ENCODE results near the gene MRPL14. TPM values are rescaled to one million over a fixed set of nuclear protein-coding genes. Genes with fewer than 3 reads are reported as not detected.

Gene MRPL14
- total RNA-seq (2014; rRNA removed; shearing (Covaris generic)), result 62.6 and 70.0 TPM in 2 replicates
- 178 and 191 TPM in 2 replicates for polyA plus RNA-seq (2016; fragmentation: Nextera tagmentation; extraction: Ambion mirVana)
- long read RNA-seq, transcript MRPL14-201 (3 exons, 959 nt), result major isoform, 65 of 70 reads
- long read RNA-seq, partial matches to known transcripts, result 2 of 70 reads
- long read RNA-seq, other reads (novel, unspliced or antisense), result 3 of 70 reads

DNA sequence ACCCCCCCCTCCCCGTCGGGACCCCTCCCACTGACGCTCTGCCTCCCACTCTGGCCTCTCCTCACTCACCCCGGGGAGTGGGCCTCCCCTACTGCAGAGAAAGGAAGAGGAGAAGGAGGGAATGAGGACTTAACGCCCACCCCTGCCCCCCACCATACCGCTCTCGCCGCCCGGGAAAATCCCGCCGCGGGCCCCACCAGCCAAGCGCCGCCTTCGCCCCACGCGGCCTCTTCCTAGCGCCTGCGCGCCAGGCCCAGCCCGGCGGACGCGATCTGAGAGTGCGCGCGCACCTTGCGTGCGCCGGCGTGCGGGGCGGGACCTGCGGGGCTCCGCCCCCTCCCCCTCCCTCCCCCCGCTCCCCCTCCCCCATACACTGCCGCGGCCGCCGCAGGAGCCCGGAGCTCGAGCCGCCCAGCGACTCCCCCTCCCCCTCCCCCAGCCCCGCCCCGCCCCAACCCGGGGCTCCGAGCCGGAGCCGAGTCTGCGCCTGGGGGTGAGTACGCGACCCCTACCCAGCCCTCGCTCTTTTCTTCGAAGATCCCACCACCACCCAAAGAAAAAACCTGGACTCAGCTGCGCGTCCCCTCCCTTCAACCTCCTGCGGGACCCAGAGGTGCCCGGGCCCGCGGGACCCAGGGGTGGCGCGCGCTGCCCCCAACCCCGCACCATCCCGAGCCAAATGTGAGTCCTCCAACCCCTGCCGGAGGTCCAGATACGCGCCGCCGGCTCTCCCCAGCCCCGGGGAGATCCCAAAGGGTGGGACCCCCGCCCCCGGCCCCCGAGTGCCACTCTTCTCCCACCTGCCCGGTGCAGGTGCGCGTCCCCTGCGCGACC lies at the start of gene MRPL14, which contains the start of gene TMEM63B:
MRPL14 (minus strand) TSS at position 267 of the 834 bp plus-strand sequence. CDS start 10,841 bp downstream, outside the sequence.
TMEM63B (plus strand) TSS at position 369 of the 834 bp plus-strand sequence. CDS start 7,031 bp downstream, outside the sequence.
- Histone ChIP-seq H4K20me1 (replicated peaks; ENCODE audit: insufficient read depth) (peaks cover 53% of the 10 kb centered on the region), H3K79me2 (replicated peaks; ENCODE audit: insufficient read depth) (peaks cover 67% of the 10 kb centered on the region), H3K27me3 (ENCODE audit: insufficient read depth) (no peaks in the 10 kb centered on the region), H3F3A (replicated peaks; ENCODE audit: low read depth) (0 out of 2 replicates have a peak, but pooled peaks cover 5% of the 10 kb centered on the region), H3K4me2 (peak within 1 kb of the TSS; percentile 95), H3K36me3 (ENCODE audit: insufficient read depth) (no peaks in the 10 kb centered on the region), H3K4me1 (ENCODE audit: insufficient read depth) (peaks cover 48% of the 10 kb centered on the region), H3K9me2 (ENCODE audit: insufficient read depth) (no peaks in the 10 kb centered on the region), H3K4me3 (peak within 1 kb of the TSS; percentile 91), H3K27ac (ENCODE audit: low read depth) (peak within 1 kb of the TSS; percentile 79; the same call in 1 of the 2 replicates), H2AFZ (peak within 1 kb of the TSS; percentile 84; the same call in 1 of the 2 replicates)
- Mint-ChIP-seq H3K4me3 (peak within 1 kb of the TSS; percentile 94), H3K36me3 (ENCODE audit: low read depth) (peaks cover 9% of the 10 kb centered on the region), H3K27me3 (ENCODE audit: insufficient read depth, low read depth, poor library complexity) (peaks cover 19% of the 10 kb centered on the region), H3K27ac (peak within 1 kb of the TSS; percentile 67), H3K9me3 (no peaks in the 10 kb centered on the region), H3K4me1 (peaks cover 54% of the 10 kb centered on the region)
- peak; percentile 69 for ATAC-seq
- DNase-seq (ENCODE audit: low spot score), result peak; percentile 90
- TF ChIP-seq ZNF331 (CRISPR knock-in tag; IDR thresholded peaks at IDR 0.05; ENCODE audit: low read depth) (no peak), NANOG (IDR thresholded peaks at IDR 0.05; ENCODE audit: borderline replicate concordance) (no peak), POLR2AphosphoS5 (IDR thresholded peaks at IDR 0.05; ENCODE audit: low read depth) (peak; percentile 83), EZH2phosphoT487 (IDR thresholded peaks at IDR 0.05; ENCODE audit: unreplicated experiment) (no peak), JUNB (IDR thresholded peaks at IDR 0.05; ENCODE audit: unreplicated experiment) (no peak)
- TF ChIP-seq, protein P1, sequence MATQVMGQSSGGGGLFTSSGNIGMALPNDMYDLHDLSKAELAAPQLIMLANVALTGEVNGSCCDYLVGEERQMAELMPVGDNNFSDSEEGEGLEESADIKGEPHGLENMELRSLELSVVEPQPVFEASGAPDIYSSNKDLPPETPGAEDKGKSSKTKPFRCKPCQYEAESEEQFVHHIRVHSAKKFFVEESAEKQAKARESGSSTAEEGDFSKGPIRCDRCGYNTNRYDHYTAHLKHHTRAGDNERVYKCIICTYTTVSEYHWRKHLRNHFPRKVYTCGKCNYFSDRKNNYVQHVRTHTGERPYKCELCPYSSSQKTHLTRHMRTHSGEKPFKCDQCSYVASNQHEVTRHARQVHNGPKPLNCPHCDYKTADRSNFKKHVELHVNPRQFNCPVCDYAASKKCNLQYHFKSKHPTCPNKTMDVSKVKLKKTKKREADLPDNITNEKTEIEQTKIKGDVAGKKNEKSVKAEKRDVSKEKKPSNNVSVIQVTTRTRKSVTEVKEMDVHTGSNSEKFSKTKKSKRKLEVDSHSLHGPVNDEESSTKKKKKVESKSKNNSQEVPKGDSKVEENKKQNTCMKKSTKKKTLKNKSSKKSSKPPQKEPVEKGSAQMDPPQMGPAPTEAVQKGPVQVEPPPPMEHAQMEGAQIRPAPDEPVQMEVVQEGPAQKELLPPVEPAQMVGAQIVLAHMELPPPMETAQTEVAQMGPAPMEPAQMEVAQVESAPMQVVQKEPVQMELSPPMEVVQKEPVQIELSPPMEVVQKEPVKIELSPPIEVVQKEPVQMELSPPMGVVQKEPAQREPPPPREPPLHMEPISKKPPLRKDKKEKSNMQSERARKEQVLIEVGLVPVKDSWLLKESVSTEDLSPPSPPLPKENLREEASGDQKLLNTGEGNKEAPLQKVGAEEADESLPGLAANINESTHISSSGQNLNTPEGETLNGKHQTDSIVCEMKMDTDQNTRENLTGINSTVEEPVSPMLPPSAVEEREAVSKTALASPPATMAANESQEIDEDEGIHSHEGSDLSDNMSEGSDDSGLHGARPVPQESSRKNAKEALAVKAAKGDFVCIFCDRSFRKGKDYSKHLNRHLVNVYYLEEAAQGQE (IDR thresholded peaks at IDR 0.05; ENCODE audit: unreplicated experiment), result no peak

DNA sequence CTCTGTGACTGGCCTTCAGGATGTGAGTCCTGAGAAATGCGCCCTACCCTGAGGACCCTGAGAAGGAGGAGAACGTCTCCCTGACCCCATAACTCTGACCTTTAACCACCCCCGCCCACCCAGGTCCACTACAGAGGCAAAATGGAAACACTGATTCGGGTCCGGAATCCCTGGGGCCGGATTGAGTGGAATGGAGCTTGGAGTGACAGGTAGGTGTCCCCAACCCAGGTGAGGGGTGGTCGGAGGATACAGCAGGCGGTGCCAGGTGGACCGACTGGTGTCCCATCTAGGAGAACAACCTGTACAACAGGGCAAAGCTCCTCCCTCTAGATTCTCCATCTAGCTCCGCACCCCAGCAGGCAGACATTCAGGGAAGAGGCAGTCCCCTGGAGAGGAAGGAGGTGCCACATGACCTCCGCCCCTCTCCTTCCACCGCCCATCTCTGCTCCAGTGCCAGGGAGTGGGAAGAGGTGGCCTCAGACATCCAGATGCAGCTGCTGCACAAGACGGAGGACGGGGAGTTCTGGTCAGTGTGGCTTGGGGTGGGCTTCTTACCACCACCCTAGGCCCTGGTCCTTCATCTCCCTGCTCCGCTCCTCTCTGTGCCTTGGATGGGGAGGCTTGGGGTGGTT lies 49.0 kb upstream of the MRPL14 start:
- no peak overlapping the region for H3K4me2 ChIP-seq
- no peak overlapping the region for H3K27ac ChIP-seq (ENCODE audit: low read depth)
- no peak for ATAC-seq
- Mint-ChIP-seq H3K27me3 (ENCODE audit: insufficient read depth, low read depth, poor library complexity) (peaks cover 20% of the 10 kb centered on the region), H3K4me3 (no peak overlapping the region; the same call in 2 of the 3 replicates), H3K9me3 (no peaks in the 10 kb centered on the region), H3K27ac (no peak overlapping the region), H3K4me1 (peaks cover 16% of the 10 kb centered on the region), H3K36me3 (ENCODE audit: low read depth) (no peaks in the 10 kb centered on the region; the same call in 2 of the 3 replicates)
- TF ChIP-seq JUNB (IDR thresholded peaks at IDR 0.05; ENCODE audit: unreplicated experiment) (no peak), STAT1 (IDR thresholded peaks at IDR 0.05; ENCODE audit: unreplicated experiment) (no peak), NANOG (IDR thresholded peaks at IDR 0.05; ENCODE audit: borderline replicate concordance) (no peak), CREB1 (CRISPR knock-in tag; IDR thresholded peaks at IDR 0.05; ENCODE audit: low read depth) (no peak), ZNF114 (CRISPR knock-in tag; IDR thresholded peaks at IDR 0.05) (no peak), POLR2AphosphoS5 (IDR thresholded peaks at IDR 0.05; ENCODE audit: low read depth) (no peak), EZH2phosphoT487 (IDR thresholded peaks at IDR 0.05; ENCODE audit: unreplicated experiment) (no peak), EZH2 (IDR thresholded peaks at IDR 0.05; ENCODE audit: low read depth, unreplicated experiment) (no peak)
- TF ChIP-seq, protein P2, sequence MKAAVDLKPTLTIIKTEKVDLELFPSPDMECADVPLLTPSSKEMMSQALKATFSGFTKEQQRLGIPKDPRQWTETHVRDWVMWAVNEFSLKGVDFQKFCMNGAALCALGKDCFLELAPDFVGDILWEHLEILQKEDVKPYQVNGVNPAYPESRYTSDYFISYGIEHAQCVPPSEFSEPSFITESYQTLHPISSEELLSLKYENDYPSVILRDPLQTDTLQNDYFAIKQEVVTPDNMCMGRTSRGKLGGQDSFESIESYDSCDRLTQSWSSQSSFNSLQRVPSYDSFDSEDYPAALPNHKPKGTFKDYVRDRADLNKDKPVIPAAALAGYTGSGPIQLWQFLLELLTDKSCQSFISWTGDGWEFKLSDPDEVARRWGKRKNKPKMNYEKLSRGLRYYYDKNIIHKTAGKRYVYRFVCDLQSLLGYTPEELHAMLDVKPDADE (IDR thresholded peaks at IDR 0.05), result no peak
- TF ChIP-seq, protein P1 (IDR thresholded peaks at IDR 0.05; ENCODE audit: unreplicated experiment), result no peak
- no peak overlapping the region for H2AFZ ChIP-seq
- DNase-seq (ENCODE audit: low spot score), result no peak
- no peaks in the 10 kb centered on the region for H3K79me2 ChIP-seq (replicated peaks; ENCODE audit: insufficient read depth)
- no peaks in the 10 kb centered on the region for H3F3A ChIP-seq (replicated peaks; ENCODE audit: low read depth)
- H3K36me3 ChIP-seq (ENCODE audit: insufficient read depth), result no peaks in the 10 kb centered on the region
- no peaks in the 10 kb centered on the region for H3K27me3 ChIP-seq (ENCODE audit: insufficient read depth)
- no peaks in the 10 kb centered on the region for H3K9me2 ChIP-seq (ENCODE audit: insufficient read depth)
- H4K20me1 ChIP-seq (replicated peaks; ENCODE audit: insufficient read depth), result no peaks in the 10 kb centered on the region
- H3K4me1 ChIP-seq (ENCODE audit: insufficient read depth), result no peaks in the 10 kb centered on the region
- H3K4me3 ChIP-seq, result no peak overlapping the region

Data from GM23338 (cell line).